ENCODE results near the gene LRTM2. TPM values are rescaled to one million over a fixed set of nuclear protein-coding genes. Genes with fewer than 3 reads are reported as not detected.

LRTM2 gene
- total RNA-seq, 1 donor: not detected

GRCh38 chr12:1830981-1831963 lies 10.9 kb downstream of the LRTM2 start:
- peaks cover 29% of the 10 kb centered on the region for H3K27me3 ChIP-seq (ENCODE audit: insufficient read depth, low read length)
- peak; percentile 98 for DNase-seq (ENCODE audit: insufficient read length, low spot score, missing footprints)
- H3K4me1 ChIP-seq (ENCODE audit: insufficient read depth, low read length): no peaks in the 10 kb centered on the region
- peaks cover 3% of the 10 kb centered on the region for H4K20me1 ChIP-seq (ENCODE audit: insufficient read depth, low read length)
- no peak overlapping the region for H3K27ac ChIP-seq (ENCODE audit: low read depth, low read length)
- H2AFZ ChIP-seq (ENCODE audit: low read length): no peak overlapping the region
- no peaks in the 10 kb centered on the region for H3K36me3 ChIP-seq (ENCODE audit: insufficient read depth, low read length)
- H3K4me2 ChIP-seq (ENCODE audit: insufficient read depth, low read length): no peak overlapping the region
- H3K9me3 ChIP-seq (ENCODE audit: low read depth, low read length): no peaks in the 10 kb centered on the region
- no peak overlapping the region for H3K4me3 ChIP-seq (ENCODE audit: insufficient read depth, low read length)
- TF ChIP-seq CTCF (IDR thresholded peaks at IDR 0.05; ENCODE audit: extremely low read depth, low read depth, low read length): no peak
- no peaks in the 10 kb centered on the region for H3K79me2 ChIP-seq (ENCODE audit: insufficient read depth, low read length)

GRCh38 chr12:1832801-1833595 lies 12.6 kb downstream of the LRTM2 start:
- H3K79me2 ChIP-seq (ENCODE audit: insufficient read depth, low read length): no peaks in the 10 kb centered on the region
- no peak overlapping the region for H3K4me2 ChIP-seq (ENCODE audit: insufficient read depth, low read length)
- peak; percentile 67 for DNase-seq (ENCODE audit: insufficient read length, low spot score, missing footprints)
- no peaks in the 10 kb centered on the region for H3K9me3 ChIP-seq (ENCODE audit: low read depth, low read length)
- no peak overlapping the region for H2AFZ ChIP-seq (ENCODE audit: low read length)
- no peaks in the 10 kb centered on the region for H3K36me3 ChIP-seq (ENCODE audit: insufficient read depth, low read length)
- H4K20me1 ChIP-seq (ENCODE audit: insufficient read depth, low read length): peaks cover 3% of the 10 kb centered on the region
- peaks cover 29% of the 10 kb centered on the region for H3K27me3 ChIP-seq (ENCODE audit: insufficient read depth, low read length)
- no peak overlapping the region for H3K27ac ChIP-seq (ENCODE audit: low read depth, low read length)
- no peaks in the 10 kb centered on the region for H3K4me1 ChIP-seq (ENCODE audit: insufficient read depth, low read length)
- no peak overlapping the region for H3K4me3 ChIP-seq (ENCODE audit: insufficient read depth, low read length)
- TF ChIP-seq CTCF (IDR thresholded peaks at IDR 0.05; ENCODE audit: extremely low read depth, low read depth, low read length): no peak

GRCh38 chr12:1833596-1834028 lies 13.2 kb downstream of the LRTM2 start:
- Histone ChIP-seq H4K20me1 (ENCODE audit: insufficient read depth, low read length) (peaks cover 3% of the 10 kb centered on the region), H3K27me3 (ENCODE audit: insufficient read depth, low read length) (peaks cover 29% of the 10 kb centered on the region), H3K4me2 (ENCODE audit: insufficient read depth, low read length) (no peak overlapping the region), H3K79me2 (ENCODE audit: insufficient read depth, low read length) (no peaks in the 10 kb centered on the region), H3K4me1 (ENCODE audit: insufficient read depth, low read length) (no peaks in the 10 kb centered on the region), H3K27ac (ENCODE audit: low read depth, low read length) (no peak overlapping the region), H3K9me3 (ENCODE audit: low read depth, low read length) (no peaks in the 10 kb centered on the region), H2AFZ (ENCODE audit: low read length) (no peak overlapping the region), H3K4me3 (ENCODE audit: insufficient read depth, low read length) (no peak overlapping the region), H3K36me3 (ENCODE audit: insufficient read depth, low read length) (no peaks in the 10 kb centered on the region)
- TF ChIP-seq CTCF (IDR thresholded peaks at IDR 0.05; ENCODE audit: extremely low read depth, low read depth, low read length): no peak
- no peak for DNase-seq (ENCODE audit: insufficient read length, low spot score, missing footprints)

Data from osteoblast (primary cell).